Measurements from ENCODE around the gene BSND. TPM values are rescaled to one million over a fixed set of nuclear protein-coding genes. Genes with fewer than 3 reads are reported as not detected.

Gene BSND
- total RNA-seq, 1 experiment from 2014 or later, result not detected

GRCh38 chr1:54991939-54992338 lies 6.8 kb upstream of the BSND start:
- Mint-ChIP-seq H3K27me3 (ENCODE audit: insufficient read depth, unreplicated experiment) (peaks cover 4% of the 10 kb centered on the region), H3K27ac (ENCODE audit: unreplicated experiment) (no peak overlapping the region), H3K9me3 (ENCODE audit: unreplicated experiment) (no peaks in the 10 kb centered on the region), H3K4me1 (ENCODE audit: low read depth, unreplicated experiment) (peaks cover 8% of the 10 kb centered on the region), H3K36me3 (ENCODE audit: insufficient read depth, unreplicated experiment) (no peaks in the 10 kb centered on the region), H3K4me3 (ENCODE audit: unreplicated experiment) (no peak overlapping the region)
- H3K4me3 ChIP-seq (ENCODE audit: low read depth, low read length), result no peak overlapping the region
- TF ChIP-seq CTCF (IDR thresholded peaks at IDR 0.05; ENCODE audit: insufficient read depth in 1 of 2, low read depth in 1 of 2, low read length in 1 of 2, severe bottlenecking in 1 of 2, unreplicated experiment in 1 of 2), result no peak
- DNase-seq, result no peak
- POLR2A ChIA-PET, result no interaction called here
- no TSS peak for BruUV-seq (replicated peaks)
- CTCF ChIA-PET, result interaction anchor here (0.6 kb wide), 1 partner anchor 87 kb away, joined by 5 read pairs; no protein-coding TSS in a partner anchor
- no peaks in the 10 kb centered on the region for H3K27me3 ChIP-seq (replicated peaks; ENCODE audit: control insufficient read depth, insufficient read depth, low read length)
- no peaks in the 10 kb centered on the region for H3K4me1 ChIP-seq
- intact Hi-C loops (cut with micrococcal nuclease; ENCODE audit: unreplicated experiment), result no loop called here
- no peaks in the 10 kb centered on the region for H3K9me3 ChIP-seq
- no peaks in the 10 kb centered on the region for H3K36me3 ChIP-seq (ENCODE audit: control insufficient read depth, insufficient read depth, low read length)

GRCh38 chr1:54993140-54993539 lies 5.6 kb upstream of the BSND start:
- peaks cover 8% of the 10 kb centered on the region for H3K4me1 Mint-ChIP-seq (ENCODE audit: low read depth, unreplicated experiment)
- BruUV-seq (replicated peaks), result no TSS peak
- intact Hi-C loops (cut with micrococcal nuclease; ENCODE audit: unreplicated experiment), result no loop called here
- CTCF ChIA-PET, result interaction anchor here (0.7 kb wide), 1 partner anchor 388 kb away, joined by 4 read pairs; no protein-coding TSS in a partner anchor
- no peak overlapping the region for H3K27ac Mint-ChIP-seq (ENCODE audit: unreplicated experiment)
- Histone ChIP-seq H3K36me3 (ENCODE audit: control insufficient read depth, insufficient read depth, low read length) (no peaks in the 10 kb centered on the region), H3K4me3 (ENCODE audit: low read depth, low read length) (no peak overlapping the region), H3K9me3 (no peaks in the 10 kb centered on the region), H3K4me1 (no peaks in the 10 kb centered on the region), H3K27me3 (replicated peaks; ENCODE audit: control insufficient read depth, insufficient read depth, low read length) (no peaks in the 10 kb centered on the region)
- H3K9me3 Mint-ChIP-seq (ENCODE audit: unreplicated experiment), result no peaks in the 10 kb centered on the region
- POLR2A ChIA-PET, result no interaction called here
- no peak for TF ChIP-seq CTCF (IDR thresholded peaks at IDR 0.05; ENCODE audit: insufficient read depth in 1 of 2, low read depth in 1 of 2, low read length in 1 of 2, severe bottlenecking in 1 of 2, unreplicated experiment in 1 of 2)
- no peak for DNase-seq
- no peak overlapping the region for H3K4me3 Mint-ChIP-seq (ENCODE audit: unreplicated experiment)
- peaks cover 4% of the 10 kb centered on the region for H3K27me3 Mint-ChIP-seq (ENCODE audit: insufficient read depth, unreplicated experiment)
- H3K36me3 Mint-ChIP-seq (ENCODE audit: insufficient read depth, unreplicated experiment), result no peaks in the 10 kb centered on the region

GRCh38 chr1:54994355-54994990 lies 4.3 kb upstream of the BSND start:
- Histone ChIP-seq H3K4me3 (ENCODE audit: low read depth, low read length) (no peak overlapping the region), H3K36me3 (ENCODE audit: control insufficient read depth, insufficient read depth, low read length) (no peaks in the 10 kb centered on the region), H3K4me1 (no peaks in the 10 kb centered on the region), H3K9me3 (no peaks in the 10 kb centered on the region), H3K27me3 (replicated peaks; ENCODE audit: control insufficient read depth, insufficient read depth, low read length) (no peaks in the 10 kb centered on the region)
- no peaks in the 10 kb centered on the region for H3K9me3 Mint-ChIP-seq (ENCODE audit: unreplicated experiment)
- BruUV-seq (replicated peaks), result no TSS peak
- H3K4me1 Mint-ChIP-seq (ENCODE audit: low read depth, unreplicated experiment), result peaks cover 8% of the 10 kb centered on the region
- no peak overlapping the region for H3K4me3 Mint-ChIP-seq (ENCODE audit: unreplicated experiment)
- peaks cover 4% of the 10 kb centered on the region for H3K27me3 Mint-ChIP-seq (ENCODE audit: insufficient read depth, unreplicated experiment)
- H3K36me3 Mint-ChIP-seq (ENCODE audit: insufficient read depth, unreplicated experiment), result no peaks in the 10 kb centered on the region
- no peak for TF ChIP-seq CTCF (IDR thresholded peaks at IDR 0.05; ENCODE audit: insufficient read depth in 1 of 2, low read depth in 1 of 2, low read length in 1 of 2, severe bottlenecking in 1 of 2, unreplicated experiment in 1 of 2)
- intact Hi-C loops (cut with micrococcal nuclease; ENCODE audit: unreplicated experiment), result no loop called here
- no peak for DNase-seq
- ChIA-PET POLR2A (no interaction called here), CTCF (no interaction called here)
- no peak overlapping the region for H3K27ac Mint-ChIP-seq (ENCODE audit: unreplicated experiment)

Measured in Caco-2 (cell line).